ENCODE data around the gene PDGFRA. TPM values are rescaled to one million over a fixed set of nuclear protein-coding genes. Genes with fewer than 3 reads are reported as not detected.

Gene PDGFRA
- total RNA-seq, 1 experiment from 2014 or later = 6.8 TPM

DNA sequence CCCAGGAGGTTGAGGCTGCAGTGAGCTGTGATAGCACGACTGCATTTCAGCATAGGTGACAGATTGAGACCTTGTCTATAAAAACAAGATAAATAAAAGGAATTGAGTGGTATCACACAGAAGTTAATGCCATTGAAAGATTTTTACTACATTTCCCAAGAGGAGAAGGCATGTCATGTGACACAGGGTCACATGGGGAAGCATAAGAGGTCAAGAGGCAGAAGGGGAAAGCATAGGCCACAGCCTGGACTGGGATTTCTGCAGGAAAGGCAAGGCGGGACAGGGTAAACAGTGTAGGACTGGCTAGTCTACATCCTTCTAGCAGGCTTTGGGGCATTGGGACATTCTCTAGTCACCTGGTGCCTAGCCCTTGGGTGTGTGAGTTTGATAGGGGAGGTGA lies 88.6 kb downstream of the PDGFRA start:
- no peak overlapping the region for H3K23ac ChIP-seq (ENCODE audit: insufficient read length, low read depth, low read length)
- no peak overlapping the region for H2AK5ac ChIP-seq (ENCODE audit: insufficient read length, low read length)
- no peaks in the 10 kb centered on the region for H3K79me1 ChIP-seq (ENCODE audit: insufficient read depth, low read depth, low read length, poor library complexity, severe bottlenecking)
- no peak for DNase-seq
- no peak overlapping the region for H2BK20ac ChIP-seq (ENCODE audit: low read depth, low read length, poor library complexity, severe bottlenecking)
- H3K14ac ChIP-seq (ENCODE audit: insufficient read depth, low read length) = no peak overlapping the region
- WGBS (ENCODE audit: extremely low coverage, insufficient read length, low lambda C conversion rate) = no CpG with 5 or more reads among the region's 2 CpGs
- no peak overlapping the region for H2BK12ac ChIP-seq (ENCODE audit: insufficient read length, low read depth, low read length)
- no peaks in the 10 kb centered on the region for H3K23me2 ChIP-seq (ENCODE audit: insufficient read length, low read depth, low read length, poor library complexity, severe bottlenecking)
- H3T11ph ChIP-seq (ENCODE audit: low read length) = no peak overlapping the region
- TF ChIP-seq, protein P1, sequence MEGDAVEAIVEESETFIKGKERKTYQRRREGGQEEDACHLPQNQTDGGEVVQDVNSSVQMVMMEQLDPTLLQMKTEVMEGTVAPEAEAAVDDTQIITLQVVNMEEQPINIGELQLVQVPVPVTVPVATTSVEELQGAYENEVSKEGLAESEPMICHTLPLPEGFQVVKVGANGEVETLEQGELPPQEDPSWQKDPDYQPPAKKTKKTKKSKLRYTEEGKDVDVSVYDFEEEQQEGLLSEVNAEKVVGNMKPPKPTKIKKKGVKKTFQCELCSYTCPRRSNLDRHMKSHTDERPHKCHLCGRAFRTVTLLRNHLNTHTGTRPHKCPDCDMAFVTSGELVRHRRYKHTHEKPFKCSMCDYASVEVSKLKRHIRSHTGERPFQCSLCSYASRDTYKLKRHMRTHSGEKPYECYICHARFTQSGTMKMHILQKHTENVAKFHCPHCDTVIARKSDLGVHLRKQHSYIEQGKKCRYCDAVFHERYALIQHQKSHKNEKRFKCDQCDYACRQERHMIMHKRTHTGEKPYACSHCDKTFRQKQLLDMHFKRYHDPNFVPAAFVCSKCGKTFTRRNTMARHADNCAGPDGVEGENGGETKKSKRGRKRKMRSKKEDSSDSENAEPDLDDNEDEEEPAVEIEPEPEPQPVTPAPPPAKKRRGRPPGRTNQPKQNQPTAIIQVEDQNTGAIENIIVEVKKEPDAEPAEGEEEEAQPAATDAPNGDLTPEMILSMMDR (conservative IDR thresholded peaks at IDR 0.05) = no peak
- H4K91ac ChIP-seq (ENCODE audit: insufficient read length, low read depth, low read length) = no peak overlapping the region
- H4K5ac ChIP-seq (ENCODE audit: insufficient read length, low read depth, low read length) = no peak overlapping the region
- H3K27me3 ChIP-seq (ENCODE audit: insufficient read depth, low read length) = no peaks in the 10 kb centered on the region
- no peaks in the 10 kb centered on the region for H3K9me3 ChIP-seq (ENCODE audit: control insufficient read depth, low read depth, low read length)
- no peaks in the 10 kb centered on the region for H3K79me2 ChIP-seq (ENCODE audit: insufficient read depth, low read length)
- no peak overlapping the region for H3K4ac ChIP-seq (ENCODE audit: low read depth, low read length)
- Mint-ChIP-seq H3K27ac (no peak overlapping the region), H3K27me3 (ENCODE audit: low read depth) (no peaks in the 10 kb centered on the region; the same call in 1 of the 2 replicates), H3K4me3 (no peak overlapping the region), H3K9me3 (no peaks in the 10 kb centered on the region), H3K4me1 (peaks cover 4 to 5% of the 10 kb centered on the region in 2 experiments; a peak in 2 of 4 replicates), H3K36me3 (ENCODE audit: insufficient read depth in 1 of 3, low read depth in 3 of 3) (no peaks in the 10 kb centered on the region; a peak in 1 of 7 replicates)
- H2BK5ac ChIP-seq (ENCODE audit: insufficient read length, low read length) = no peak overlapping the region
- H3K9ac ChIP-seq (ENCODE audit: extremely low read depth, insufficient read length, low read length) = no peak overlapping the region
- no peak overlapping the region for H2AFZ ChIP-seq (ENCODE audit: low read length)
- H4K20me1 ChIP-seq (ENCODE audit: control insufficient read depth, insufficient read depth, insufficient read length) = no peaks in the 10 kb centered on the region
- H3K4me1 ChIP-seq (ENCODE audit: insufficient read depth, low read length) = no peaks in the 10 kb centered on the region
- H2BK120ac ChIP-seq (ENCODE audit: low read depth, low read length, poor library complexity, severe bottlenecking) = no peak overlapping the region
- H3K18ac ChIP-seq (ENCODE audit: insufficient read length, low read depth, low read length) = no peak overlapping the region
- H3K56ac ChIP-seq (ENCODE audit: insufficient read length, low read depth, low read length) = no peak overlapping the region
- no peak overlapping the region for H3K4me2 ChIP-seq (ENCODE audit: insufficient read depth, insufficient read length, low read length)
- no peak overlapping the region for H2BK15ac ChIP-seq (ENCODE audit: low read depth, low read length)
- no peak overlapping the region for H4K8ac ChIP-seq (replicated peaks; ENCODE audit: insufficient read length, low read depth, low read length)
- H3K27ac ChIP-seq (ENCODE audit: insufficient read length, low read depth, low read length) = no peak overlapping the region
